Measurements from ENCODE around the gene LILRB5.
A peak's percentile ranks its signal among the peaks of the same experiment; 100 is the strongest.

DNA sequence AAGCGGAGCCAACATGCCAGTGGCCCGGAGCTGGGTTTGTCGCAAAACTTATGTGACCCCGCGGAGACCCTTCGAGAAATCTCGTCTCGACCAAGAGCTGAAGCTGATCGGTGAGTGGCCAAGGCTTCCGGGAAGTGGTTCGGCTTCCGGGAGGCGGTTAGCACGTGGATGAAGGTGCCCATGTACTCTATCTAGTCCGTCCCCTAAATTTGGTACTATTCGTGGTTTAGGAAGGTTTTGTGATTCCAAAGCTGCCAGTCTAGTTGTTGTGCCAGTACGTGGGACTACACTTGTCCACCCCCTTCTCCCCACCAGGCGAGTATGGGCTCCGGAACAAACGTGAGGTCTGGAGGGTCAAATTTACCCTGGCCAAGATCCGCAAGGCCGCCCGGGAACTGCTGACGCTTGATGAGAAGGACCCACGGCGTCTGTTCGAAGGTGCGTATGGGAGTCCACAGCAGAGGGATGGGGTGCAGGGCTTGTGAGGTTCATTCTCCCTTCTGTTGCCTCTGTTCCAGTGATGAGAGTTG, 55.8 kb downstream of the LILRB5 start:
- TF ChIP-seq, protein P1, sequence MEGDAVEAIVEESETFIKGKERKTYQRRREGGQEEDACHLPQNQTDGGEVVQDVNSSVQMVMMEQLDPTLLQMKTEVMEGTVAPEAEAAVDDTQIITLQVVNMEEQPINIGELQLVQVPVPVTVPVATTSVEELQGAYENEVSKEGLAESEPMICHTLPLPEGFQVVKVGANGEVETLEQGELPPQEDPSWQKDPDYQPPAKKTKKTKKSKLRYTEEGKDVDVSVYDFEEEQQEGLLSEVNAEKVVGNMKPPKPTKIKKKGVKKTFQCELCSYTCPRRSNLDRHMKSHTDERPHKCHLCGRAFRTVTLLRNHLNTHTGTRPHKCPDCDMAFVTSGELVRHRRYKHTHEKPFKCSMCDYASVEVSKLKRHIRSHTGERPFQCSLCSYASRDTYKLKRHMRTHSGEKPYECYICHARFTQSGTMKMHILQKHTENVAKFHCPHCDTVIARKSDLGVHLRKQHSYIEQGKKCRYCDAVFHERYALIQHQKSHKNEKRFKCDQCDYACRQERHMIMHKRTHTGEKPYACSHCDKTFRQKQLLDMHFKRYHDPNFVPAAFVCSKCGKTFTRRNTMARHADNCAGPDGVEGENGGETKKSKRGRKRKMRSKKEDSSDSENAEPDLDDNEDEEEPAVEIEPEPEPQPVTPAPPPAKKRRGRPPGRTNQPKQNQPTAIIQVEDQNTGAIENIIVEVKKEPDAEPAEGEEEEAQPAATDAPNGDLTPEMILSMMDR (IDR thresholded peaks at IDR 0.05), result no peak
- TF ChIP-seq POLR2AphosphoS5 (IDR thresholded peaks at IDR 0.05; ENCODE audit: low read depth, low read length) (no peak), TCF7L2 (IDR thresholded peaks at IDR 0.05; ENCODE audit: low read depth, low read length) (no peak), SIN3A (IDR thresholded peaks at IDR 0.05; ENCODE audit: borderline replicate concordance, insufficient read depth, low read depth, low read length) (0 out of 2 replicates have a peak, but pooled peaks have one; percentile 14)
